GM23338 (cell line): ENCODE data around the gene AASDHPPT.

Experiments used
- CREB1 ChIP-seq: fragments of 250-450 bp; sonication (Bioruptor Pico); IDR thresholded peaks from 2 replicates; pipeline ENCODE4 v1.5.0; 2020; ENCODE audit warnings: low read depth, mild to moderate bottlenecking, moderate library complexity
- EZH2 ChIP-seq: fragments of 200-600 bp; sonication (generic); IDR thresholded peaks from one replicate; pipeline ENCODE4 v1.8.0; 2017; ENCODE audit warnings: antibody characterized with exemption, mild to moderate bottlenecking, low read depth; ENCODE audit not compliant: unreplicated experiment
- EZH2phosphoT487 ChIP-seq: fragments of 200-600 bp; sonication (generic); IDR thresholded peaks from one replicate; pipeline ENCODE4 v1.8.1; 2018; ENCODE audit warnings: antibody characterized with exemption; ENCODE audit not compliant: unreplicated experiment
- JUNB ChIP-seq: IDR thresholded peaks from one replicate; pipeline ENCODE4 v1.6.1; 2016; ENCODE audit warnings: antibody characterized with exemption; ENCODE audit not compliant: unreplicated experiment
- NANOG ChIP-seq: IDR thresholded peaks from 2 replicates; pipeline ENCODE4 v1.6.1; 2016; ENCODE audit warnings: antibody characterized with exemption, borderline replicate concordance
- POLR2AphosphoS5 ChIP-seq: IDR thresholded peaks from 2 replicates; pipeline ENCODE4 v1.6.1; 2016; ENCODE audit warnings: antibody characterized with exemption, low read depth
- ZNF114 ChIP-seq: fragments of 250-450 bp; sonication (Bioruptor Pico); IDR thresholded peaks from 2 replicates; pipeline ENCODE4 v1.5.0; 2020; ENCODE audit warnings: mild to moderate bottlenecking, moderate library complexity
- TF ChIP-seq, protein P1 (sequence below), 2 experiments: fragments of 200-600 bp in 1 of 2; sonication (generic) in 1 of 2; conservative IDR thresholded peaks; 2 replicates each; pipeline versions ENCODE4 v1.5.1 to v1.6.1; 2016 to 2017; ENCODE audit warnings: antibody characterized with exemption in 2 of 2, low read depth in 2 of 2, mild to moderate bottlenecking in 2 of 2, moderate library complexity in 1 of 2
- TF ChIP-seq, protein P2 (sequence below): IDR thresholded peaks from one replicate; pipeline ENCODE4 v1.6.1; 2018; ENCODE audit warnings: antibody characterized with exemption; ENCODE audit not compliant: unreplicated experiment
- TF ChIP-seq, protein P3 (sequence below): IDR thresholded peaks from 2 replicates; pipeline ENCODE4 v1.6.1; 2016; ENCODE audit warnings: antibody characterized with exemption
- TF ChIP-seq, protein P4 (sequence below): fragments of 250-450 bp; sonication (Bioruptor Pico); IDR thresholded peaks from 2 replicates; pipeline ENCODE4 v1.5.0; 2020; ENCODE audit warnings: mild to moderate bottlenecking, moderate library complexity

DNA sequence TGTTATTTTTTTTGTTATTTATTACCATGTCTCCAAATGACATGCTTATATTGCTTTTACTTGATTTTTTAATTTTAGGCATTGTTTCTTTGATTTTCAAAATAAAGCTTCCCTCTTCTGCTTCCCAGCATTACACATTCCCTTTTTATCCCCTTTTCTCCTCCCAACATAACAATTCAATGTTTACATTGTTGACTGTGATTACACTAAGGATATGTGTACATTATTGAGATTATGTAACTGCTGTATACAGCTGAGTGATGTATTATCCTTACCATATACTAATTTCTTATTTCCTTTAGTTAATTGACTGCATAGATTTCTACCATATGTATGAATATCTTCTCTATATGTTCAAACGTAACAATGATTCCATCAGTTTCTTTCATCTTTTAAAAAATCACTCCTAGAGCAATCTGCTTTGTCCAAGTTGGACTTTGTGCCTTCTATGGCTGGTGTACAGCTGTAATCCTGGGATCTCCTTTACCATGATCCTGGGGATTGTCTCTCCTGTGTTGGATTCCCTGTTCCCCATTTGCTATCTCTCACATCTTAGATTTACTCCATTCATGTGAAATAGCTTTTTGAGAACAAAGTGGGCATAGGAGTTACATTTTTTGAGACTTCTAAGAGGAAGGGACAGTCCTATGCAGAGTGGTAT lies 21.6 kb downstream of the AASDHPPT start:
- TF ChIP-seq POLR2AphosphoS5 (no peak), EZH2phosphoT487 (no peak), EZH2 (no peak), CREB1 (CRISPR knock-in tag) (no peak), ZNF114 (CRISPR knock-in tag) (no peak), JUNB (no peak), NANOG (no peak)
- TF ChIP-seq, protein P1, sequence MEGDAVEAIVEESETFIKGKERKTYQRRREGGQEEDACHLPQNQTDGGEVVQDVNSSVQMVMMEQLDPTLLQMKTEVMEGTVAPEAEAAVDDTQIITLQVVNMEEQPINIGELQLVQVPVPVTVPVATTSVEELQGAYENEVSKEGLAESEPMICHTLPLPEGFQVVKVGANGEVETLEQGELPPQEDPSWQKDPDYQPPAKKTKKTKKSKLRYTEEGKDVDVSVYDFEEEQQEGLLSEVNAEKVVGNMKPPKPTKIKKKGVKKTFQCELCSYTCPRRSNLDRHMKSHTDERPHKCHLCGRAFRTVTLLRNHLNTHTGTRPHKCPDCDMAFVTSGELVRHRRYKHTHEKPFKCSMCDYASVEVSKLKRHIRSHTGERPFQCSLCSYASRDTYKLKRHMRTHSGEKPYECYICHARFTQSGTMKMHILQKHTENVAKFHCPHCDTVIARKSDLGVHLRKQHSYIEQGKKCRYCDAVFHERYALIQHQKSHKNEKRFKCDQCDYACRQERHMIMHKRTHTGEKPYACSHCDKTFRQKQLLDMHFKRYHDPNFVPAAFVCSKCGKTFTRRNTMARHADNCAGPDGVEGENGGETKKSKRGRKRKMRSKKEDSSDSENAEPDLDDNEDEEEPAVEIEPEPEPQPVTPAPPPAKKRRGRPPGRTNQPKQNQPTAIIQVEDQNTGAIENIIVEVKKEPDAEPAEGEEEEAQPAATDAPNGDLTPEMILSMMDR (conservative IDR thresholded peaks at IDR 0.05; ENCODE audit: low read depth in 2 of 2), result no peak
- TF ChIP-seq, protein P2, sequence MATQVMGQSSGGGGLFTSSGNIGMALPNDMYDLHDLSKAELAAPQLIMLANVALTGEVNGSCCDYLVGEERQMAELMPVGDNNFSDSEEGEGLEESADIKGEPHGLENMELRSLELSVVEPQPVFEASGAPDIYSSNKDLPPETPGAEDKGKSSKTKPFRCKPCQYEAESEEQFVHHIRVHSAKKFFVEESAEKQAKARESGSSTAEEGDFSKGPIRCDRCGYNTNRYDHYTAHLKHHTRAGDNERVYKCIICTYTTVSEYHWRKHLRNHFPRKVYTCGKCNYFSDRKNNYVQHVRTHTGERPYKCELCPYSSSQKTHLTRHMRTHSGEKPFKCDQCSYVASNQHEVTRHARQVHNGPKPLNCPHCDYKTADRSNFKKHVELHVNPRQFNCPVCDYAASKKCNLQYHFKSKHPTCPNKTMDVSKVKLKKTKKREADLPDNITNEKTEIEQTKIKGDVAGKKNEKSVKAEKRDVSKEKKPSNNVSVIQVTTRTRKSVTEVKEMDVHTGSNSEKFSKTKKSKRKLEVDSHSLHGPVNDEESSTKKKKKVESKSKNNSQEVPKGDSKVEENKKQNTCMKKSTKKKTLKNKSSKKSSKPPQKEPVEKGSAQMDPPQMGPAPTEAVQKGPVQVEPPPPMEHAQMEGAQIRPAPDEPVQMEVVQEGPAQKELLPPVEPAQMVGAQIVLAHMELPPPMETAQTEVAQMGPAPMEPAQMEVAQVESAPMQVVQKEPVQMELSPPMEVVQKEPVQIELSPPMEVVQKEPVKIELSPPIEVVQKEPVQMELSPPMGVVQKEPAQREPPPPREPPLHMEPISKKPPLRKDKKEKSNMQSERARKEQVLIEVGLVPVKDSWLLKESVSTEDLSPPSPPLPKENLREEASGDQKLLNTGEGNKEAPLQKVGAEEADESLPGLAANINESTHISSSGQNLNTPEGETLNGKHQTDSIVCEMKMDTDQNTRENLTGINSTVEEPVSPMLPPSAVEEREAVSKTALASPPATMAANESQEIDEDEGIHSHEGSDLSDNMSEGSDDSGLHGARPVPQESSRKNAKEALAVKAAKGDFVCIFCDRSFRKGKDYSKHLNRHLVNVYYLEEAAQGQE, result no peak
- TF ChIP-seq, protein P3, sequence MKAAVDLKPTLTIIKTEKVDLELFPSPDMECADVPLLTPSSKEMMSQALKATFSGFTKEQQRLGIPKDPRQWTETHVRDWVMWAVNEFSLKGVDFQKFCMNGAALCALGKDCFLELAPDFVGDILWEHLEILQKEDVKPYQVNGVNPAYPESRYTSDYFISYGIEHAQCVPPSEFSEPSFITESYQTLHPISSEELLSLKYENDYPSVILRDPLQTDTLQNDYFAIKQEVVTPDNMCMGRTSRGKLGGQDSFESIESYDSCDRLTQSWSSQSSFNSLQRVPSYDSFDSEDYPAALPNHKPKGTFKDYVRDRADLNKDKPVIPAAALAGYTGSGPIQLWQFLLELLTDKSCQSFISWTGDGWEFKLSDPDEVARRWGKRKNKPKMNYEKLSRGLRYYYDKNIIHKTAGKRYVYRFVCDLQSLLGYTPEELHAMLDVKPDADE, result no peak
- TF ChIP-seq, protein P4, sequence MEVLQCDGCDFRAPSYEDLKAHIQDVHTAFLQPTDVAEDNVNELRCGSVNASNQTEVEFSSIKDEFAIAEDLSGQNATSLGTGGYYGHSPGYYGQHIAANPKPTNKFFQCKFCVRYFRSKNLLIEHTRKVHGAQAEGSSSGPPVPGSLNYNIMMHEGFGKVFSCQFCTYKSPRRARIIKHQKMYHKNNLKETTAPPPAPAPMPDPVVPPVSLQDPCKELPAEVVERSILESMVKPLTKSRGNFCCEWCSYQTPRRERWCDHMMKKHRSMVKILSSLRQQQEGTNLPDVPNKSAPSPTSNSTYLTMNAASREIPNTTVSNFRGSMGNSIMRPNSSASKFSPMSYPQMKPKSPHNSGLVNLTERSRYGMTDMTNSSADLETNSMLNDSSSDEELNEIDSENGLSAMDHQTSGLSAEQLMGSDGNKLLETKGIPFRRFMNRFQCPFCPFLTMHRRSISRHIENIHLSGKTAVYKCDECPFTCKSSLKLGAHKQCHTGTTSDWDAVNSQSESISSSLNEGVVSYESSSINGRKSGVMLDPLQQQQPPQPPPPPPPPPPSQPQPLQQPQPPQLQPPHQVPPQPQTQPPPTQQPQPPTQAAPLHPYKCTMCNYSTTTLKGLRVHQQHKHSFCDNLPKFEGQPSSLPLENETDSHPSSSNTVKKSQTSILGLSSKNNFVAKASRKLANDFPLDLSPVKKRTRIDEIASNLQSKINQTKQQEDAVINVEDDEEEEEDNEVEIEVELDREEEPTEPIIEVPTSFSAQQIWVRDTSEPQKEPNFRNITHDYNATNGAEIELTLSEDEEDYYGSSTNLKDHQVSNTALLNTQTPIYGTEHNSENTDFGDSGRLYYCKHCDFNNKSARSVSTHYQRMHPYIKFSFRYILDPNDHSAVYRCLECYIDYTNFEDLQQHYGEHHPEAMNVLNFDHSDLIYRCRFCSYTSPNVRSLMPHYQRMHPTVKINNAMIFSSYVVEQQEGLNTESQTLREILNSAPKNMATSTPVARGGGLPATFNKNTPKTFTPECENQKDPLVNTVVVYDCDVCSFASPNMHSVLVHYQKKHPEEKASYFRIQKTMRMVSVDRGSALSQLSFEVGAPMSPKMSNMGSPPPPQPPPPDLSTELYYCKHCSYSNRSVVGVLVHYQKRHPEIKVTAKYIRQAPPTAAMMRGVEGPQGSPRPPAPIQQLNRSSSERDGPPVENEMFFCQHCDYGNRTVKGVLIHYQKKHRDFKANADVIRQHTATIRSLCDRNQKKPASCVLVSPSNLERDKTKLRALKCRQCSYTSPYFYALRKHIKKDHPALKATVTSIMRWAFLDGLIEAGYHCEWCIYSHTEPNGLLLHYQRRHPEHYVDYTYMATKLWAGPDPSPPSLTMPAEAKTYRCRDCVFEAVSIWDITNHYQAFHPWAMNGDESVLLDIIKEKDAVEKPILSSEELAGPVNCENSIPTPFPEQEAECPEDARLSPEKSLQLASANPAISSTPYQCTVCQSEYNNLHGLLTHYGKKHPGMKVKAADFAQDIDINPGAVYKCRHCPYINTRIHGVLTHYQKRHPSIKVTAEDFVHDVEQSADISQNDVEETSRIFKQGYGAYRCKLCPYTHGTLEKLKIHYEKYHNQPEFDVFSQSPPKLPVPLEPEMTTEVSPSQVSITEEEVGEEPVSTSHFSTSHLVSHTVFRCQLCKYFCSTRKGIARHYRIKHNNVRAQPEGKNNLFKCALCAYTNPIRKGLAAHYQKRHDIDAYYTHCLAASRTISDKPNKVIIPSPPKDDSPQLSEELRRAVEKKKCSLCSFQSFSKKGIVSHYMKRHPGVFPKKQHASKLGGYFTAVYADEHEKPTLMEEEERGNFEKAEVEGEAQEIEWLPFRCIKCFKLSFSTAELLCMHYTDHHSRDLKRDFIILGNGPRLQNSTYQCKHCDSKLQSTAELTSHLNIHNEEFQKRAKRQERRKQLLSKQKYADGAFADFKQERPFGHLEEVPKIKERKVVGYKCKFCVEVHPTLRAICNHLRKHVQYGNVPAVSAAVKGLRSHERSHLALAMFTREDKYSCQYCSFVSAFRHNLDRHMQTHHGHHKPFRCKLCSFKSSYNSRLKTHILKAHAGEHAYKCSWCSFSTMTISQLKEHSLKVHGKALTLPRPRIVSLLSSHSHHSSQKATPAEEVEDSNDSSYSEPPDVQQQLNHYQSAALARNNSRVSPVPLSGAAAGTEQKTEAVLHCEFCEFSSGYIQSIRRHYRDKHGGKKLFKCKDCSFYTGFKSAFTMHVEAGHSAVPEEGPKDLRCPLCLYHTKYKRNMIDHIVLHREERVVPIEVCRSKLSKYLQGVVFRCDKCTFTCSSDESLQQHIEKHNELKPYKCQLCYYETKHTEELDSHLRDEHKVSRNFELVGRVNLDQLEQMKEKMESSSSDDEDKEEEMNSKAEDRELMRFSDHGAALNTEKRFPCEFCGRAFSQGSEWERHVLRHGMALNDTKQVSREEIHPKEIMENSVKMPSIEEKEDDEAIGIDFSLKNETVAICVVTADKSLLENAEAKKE (CRISPR knock-in tag), result no peak
